Astrocyte of the spinal cord (primary cell): Measurements from ENCODE around the gene AGAP1.

Source experiments
- DNase-seq: peaks from one replicate; pipeline ENCODE4 v3.0.0; 2011; ENCODE audit warnings: low read depth, low spot score
- H3K4me3 ChIP-seq: 2 replicates; pipeline ENCODE4 v1.5.1; 2011; ENCODE audit warnings: low read depth, mild to moderate bottlenecking, low read length, moderate library complexity
- in situ Hi-C: cut with HindIII; loops from 2 replicates; pipeline ENCODE4 v1.10.0; 2017; ENCODE audit warnings: low sequenced_read_pairs
- TF ChIP-seq, protein P1 (sequence below): IDR thresholded peaks from 2 replicates; pipeline ENCODE4 v1.5.1; 2012; ENCODE audit warnings: low read depth, mild to moderate bottlenecking, low read length, inconsistent platforms

The AGAP1 gene

DNA sequence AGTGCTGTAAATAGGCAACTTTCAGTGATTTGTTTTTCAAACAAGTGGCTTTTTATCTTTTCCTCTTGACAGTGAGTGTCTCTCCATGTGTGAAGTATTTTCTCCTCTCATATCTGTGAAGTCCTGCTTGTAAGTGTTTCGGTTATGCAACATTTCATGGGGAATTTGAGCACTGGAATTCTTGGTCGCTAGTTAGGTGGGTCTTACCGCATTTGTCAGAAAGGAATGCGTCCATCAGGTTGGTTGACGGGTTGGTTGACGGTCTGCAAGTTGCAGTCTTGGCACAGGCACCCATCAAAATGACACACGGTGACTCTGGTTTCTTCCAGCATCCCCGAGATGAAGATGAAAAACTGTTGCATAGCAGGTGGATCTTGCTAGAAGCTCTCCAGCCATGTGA lies 109.8 kb downstream of the AGAP1 start:
- DNase-seq, result no peak
- no peak overlapping the region for H3K4me3 ChIP-seq
- TF ChIP-seq, protein P1, sequence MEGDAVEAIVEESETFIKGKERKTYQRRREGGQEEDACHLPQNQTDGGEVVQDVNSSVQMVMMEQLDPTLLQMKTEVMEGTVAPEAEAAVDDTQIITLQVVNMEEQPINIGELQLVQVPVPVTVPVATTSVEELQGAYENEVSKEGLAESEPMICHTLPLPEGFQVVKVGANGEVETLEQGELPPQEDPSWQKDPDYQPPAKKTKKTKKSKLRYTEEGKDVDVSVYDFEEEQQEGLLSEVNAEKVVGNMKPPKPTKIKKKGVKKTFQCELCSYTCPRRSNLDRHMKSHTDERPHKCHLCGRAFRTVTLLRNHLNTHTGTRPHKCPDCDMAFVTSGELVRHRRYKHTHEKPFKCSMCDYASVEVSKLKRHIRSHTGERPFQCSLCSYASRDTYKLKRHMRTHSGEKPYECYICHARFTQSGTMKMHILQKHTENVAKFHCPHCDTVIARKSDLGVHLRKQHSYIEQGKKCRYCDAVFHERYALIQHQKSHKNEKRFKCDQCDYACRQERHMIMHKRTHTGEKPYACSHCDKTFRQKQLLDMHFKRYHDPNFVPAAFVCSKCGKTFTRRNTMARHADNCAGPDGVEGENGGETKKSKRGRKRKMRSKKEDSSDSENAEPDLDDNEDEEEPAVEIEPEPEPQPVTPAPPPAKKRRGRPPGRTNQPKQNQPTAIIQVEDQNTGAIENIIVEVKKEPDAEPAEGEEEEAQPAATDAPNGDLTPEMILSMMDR, result no peak
- in situ Hi-C loops, result no loop called here

GRCh38 chr2:235605312-235606003 lies 111.6 kb downstream of the AGAP1 start:
- peak; percentile 94 for DNase-seq
- TF ChIP-seq, protein P1, result no peak
- H3K4me3 ChIP-seq, result no peak overlapping the region
- in situ Hi-C loops, result no loop called here

DNA sequence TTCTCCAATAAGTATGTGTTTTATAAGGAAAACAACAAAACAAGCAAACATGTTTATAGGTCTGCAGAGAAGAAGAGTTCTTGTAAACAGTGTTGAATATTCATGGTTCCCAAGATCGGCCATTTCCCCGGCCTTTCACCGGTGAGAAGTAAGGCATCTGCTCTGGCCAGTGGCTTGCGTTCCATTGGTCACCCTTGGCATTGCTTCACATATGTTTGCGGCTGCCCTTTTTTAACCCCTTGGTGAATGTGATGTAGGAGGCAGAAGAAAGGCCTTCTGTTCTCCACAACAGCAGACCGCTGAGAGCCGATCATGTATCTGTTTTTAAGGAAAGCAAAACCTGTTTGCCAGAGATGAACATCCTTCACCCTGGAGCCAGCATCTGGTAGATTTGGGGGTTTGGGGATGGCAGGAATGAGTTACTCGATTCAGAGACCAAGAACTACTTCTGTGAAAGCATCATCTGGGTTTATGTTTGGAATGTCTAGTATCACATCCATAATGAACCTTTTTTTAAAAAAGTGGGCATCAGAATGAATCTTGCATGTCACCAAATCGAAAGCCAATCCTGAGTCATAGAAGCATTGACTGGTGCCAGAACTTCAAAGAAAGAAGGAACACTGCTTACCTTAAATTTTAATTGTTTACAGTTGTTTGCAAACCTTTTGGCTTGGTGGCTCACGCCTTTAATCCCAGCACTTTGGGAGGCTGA lies 112.3 kb downstream of the AGAP1 start:
- in situ Hi-C loops, result no loop called here
- TF ChIP-seq, protein P1, result no peak
- peak; percentile 89 for DNase-seq
- no peak overlapping the region for H3K4me3 ChIP-seq

DNA sequence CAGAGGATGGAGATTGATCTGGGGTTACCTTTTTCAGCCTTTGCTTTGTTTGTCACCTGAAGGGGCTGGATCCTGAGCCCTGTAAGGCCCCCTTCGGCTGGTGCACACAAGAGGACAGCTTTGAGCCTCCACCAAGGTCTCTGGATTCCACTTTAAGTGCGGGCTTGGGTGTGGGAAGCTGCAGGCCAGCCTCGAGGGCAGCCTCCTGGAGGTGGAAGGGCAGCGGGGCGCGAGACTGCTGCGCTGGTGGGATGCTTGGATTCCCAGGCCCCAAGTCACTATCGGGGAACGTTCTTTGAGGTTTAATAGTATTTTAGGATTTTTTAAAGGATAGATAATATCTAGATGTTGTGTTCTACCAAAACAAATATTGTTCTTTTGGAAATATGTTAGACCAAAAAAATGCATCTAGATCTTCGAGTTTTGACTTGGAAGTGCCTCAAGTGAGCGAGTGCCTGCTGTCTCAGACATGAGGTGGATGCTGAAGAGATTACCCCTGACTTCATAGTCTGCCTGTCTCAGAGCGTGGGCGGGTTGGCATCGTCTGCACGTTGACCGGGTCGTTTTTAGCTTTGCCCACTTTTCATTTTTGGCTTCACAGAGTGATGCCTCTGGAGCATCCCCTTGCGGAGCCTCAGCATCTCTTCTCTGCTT lies 113.8 kb downstream of the AGAP1 start:
- H3K4me3 ChIP-seq, result no peak overlapping the region
- DNase-seq, result peak; percentile 42
- in situ Hi-C loops, result no loop called here
- TF ChIP-seq, protein P1, result no peak

- in situ Hi-C loops, result no loop called here
- TF ChIP-seq, protein P1, result no peak
- DNase-seq, result no peak
- no peak overlapping the region for H3K4me3 ChIP-seq
Observed at GRCh38 chr2:235608200-235608887, 114.5 kb downstream of the AGAP1 start.

DNA sequence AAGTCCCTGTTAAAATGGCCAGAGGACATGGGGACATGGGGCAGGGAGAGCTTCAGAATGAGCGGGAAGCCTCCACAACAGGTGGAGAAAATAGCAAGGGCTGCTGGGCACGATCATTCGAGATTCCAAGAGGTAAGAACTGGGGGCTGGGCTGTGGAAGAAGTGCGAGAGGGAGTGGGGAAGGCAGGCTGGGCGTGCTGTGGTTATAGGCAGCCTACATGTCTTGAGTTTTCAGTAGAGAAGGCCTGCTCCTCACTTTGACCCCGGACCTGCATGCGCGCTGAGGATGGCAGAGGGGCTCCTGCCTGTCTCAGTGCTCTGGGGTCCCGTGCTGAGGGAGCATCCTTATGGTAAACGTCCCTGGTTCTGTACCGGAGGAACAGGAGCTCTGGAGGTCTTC lies 115.5 kb downstream of the AGAP1 start:
- in situ Hi-C loops, result no loop called here
- TF ChIP-seq, protein P1, result no peak
- DNase-seq, result no peak

More for the DNA sequence above, 115.5 kb downstream of the AGAP1 start:
- no peak overlapping the region for H3K4me3 ChIP-seq
